LHCN-M2 (cell line): ENCODE measurements around the gene OGDHL. TPM values are rescaled to one million over a fixed set of nuclear protein-coding genes. Genes with fewer than 3 reads are reported as not detected.
A peak's percentile ranks its signal among the peaks of the same experiment; 100 is the strongest.
"Not testable (repeated sequence)": the region's sequence is repeated elsewhere in the genome, so short reads cannot be mapped to it uniquely, and the experiment has no call there.

Source experiments
- DNase-seq: peaks from one replicate; pipeline ENCODE4 v3.0.0-alpha.2; 2012; ENCODE audit warnings: low read depth
- total RNA-seq: library from RNA; depleted of rRNA; stranded (reverse); fragments of >200 nt; gene quantifications from 2 replicates; pipeline ENCODE4 v1.2.3, GENCODE V29; 2014

Gene OGDHL
- total RNA-seq, 1 experiment from 2014 or later = 0.06 TPM

- no peak for DNase-seq
Observed at GRCh38 chr10:49756641-49757040, 5.5 kb downstream of the OGDHL start.

GRCh38 chr10:49756031-49756430, 6.1 kb downstream of the OGDHL start:
- no peak for DNase-seq

GRCh38 chr10:49754951-49755350, 7.2 kb downstream of the OGDHL start:
- not testable (repeated sequence) for DNase-seq

- no peak for DNase-seq
Observed at GRCh38 chr10:49752584-49752983, 9.5 kb downstream of the OGDHL start.

GRCh38 chr10:49751636-49752510, 10.2 kb downstream of the OGDHL start:
- no peak for DNase-seq

- DNase-seq = no peak
Observed at GRCh38 chr10:49751216-49751615, 10.9 kb downstream of the OGDHL start.

GRCh38 chr10:49750546-49750945, 11.6 kb downstream of the OGDHL start:
- DNase-seq = no peak

GRCh38 chr10:49749556-49750491, 12.3 kb downstream of the OGDHL start:
- no peak for DNase-seq

GRCh38 chr10:49749144-49749543, 13.0 kb downstream of the OGDHL start:
- no peak for DNase-seq

GRCh38 chr10:49748006-49748405, 14.1 kb downstream of the OGDHL start:
- no peak for DNase-seq

GRCh38 chr10:49747303-49747646, 14.8 kb downstream of the OGDHL start:
- DNase-seq = no peak

GRCh38 chr10:49746626-49747302, 15.4 kb downstream of the OGDHL start:
- DNase-seq = no peak

GRCh38 chr10:49745756-49746155, 16.4 kb downstream of the OGDHL start:
- DNase-seq = no peak

GRCh38 chr10:49744924-49745605, 17.1 kb downstream of the OGDHL start:
- DNase-seq = no peak

GRCh38 chr10:49744091-49744685, 17.9 kb downstream of the OGDHL start:
- no peak for DNase-seq

- DNase-seq = no peak
Observed at GRCh38 chr10:49743464-49744075, 18.6 kb downstream of the OGDHL start.

- DNase-seq = no peak
Observed at GRCh38 chr10:49742683-49743463, 19.2 kb downstream of the OGDHL start.

- DNase-seq = peak; percentile 3
Observed at GRCh38 chr10:49741108-49741995, 20.8 kb downstream of the OGDHL start.
